ENCODE data around the gene DIPK1B.

DIPK1B gene

DNA sequence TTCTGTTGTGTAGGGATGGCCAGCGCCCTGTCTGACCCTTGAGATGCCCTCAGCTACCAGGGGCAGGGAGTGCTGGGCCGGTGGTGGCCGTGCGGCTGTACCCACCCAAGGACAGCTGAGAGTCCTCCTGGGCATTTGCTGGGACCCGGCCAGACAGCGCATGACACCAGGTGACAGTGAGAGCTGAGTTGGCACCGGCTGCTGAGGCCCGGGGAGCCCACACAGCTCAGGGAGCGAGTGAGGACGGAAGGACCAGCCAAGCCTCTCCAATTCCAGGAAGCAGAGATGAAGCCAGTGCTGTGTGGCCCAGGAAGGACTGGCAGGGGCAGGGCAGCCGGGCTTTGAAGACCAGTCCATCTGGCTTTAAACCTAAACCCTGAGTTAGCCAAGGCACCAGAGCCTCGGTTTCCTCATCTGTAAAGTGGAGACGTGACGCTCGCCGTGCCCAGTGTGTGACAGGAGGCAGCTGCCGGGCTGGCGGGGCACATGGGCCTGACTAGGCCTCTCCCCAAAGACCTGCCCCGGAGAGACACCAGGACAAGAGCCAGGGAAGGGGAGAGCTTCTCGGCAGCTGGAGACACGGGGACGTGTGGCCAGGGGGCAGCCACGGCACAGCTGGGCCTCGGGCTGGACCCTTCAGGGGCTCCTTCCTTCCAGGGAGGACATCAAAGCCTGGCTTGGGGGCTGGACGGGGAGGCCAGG lies 22.1 kb upstream of the DIPK1B start:
- TF ChIP-seq, protein P1, sequence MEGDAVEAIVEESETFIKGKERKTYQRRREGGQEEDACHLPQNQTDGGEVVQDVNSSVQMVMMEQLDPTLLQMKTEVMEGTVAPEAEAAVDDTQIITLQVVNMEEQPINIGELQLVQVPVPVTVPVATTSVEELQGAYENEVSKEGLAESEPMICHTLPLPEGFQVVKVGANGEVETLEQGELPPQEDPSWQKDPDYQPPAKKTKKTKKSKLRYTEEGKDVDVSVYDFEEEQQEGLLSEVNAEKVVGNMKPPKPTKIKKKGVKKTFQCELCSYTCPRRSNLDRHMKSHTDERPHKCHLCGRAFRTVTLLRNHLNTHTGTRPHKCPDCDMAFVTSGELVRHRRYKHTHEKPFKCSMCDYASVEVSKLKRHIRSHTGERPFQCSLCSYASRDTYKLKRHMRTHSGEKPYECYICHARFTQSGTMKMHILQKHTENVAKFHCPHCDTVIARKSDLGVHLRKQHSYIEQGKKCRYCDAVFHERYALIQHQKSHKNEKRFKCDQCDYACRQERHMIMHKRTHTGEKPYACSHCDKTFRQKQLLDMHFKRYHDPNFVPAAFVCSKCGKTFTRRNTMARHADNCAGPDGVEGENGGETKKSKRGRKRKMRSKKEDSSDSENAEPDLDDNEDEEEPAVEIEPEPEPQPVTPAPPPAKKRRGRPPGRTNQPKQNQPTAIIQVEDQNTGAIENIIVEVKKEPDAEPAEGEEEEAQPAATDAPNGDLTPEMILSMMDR (conservative IDR thresholded peaks at IDR 0.05; ENCODE audit: low read depth): no peak
- ChIA-PET CTCF (interaction anchor here (0.6 to 2.5 kb wide), 5 partner anchors 18 to 326 kb away, joined by 3 to 18 read pairs (median 3); no protein-coding TSS in a partner anchor), POLR2A (ENCODE audit: low non-redundant PET) (interaction anchor here (0.7 kb wide), 1 partner anchor 256 kb away, joined by 3 read pairs; no protein-coding TSS in a partner anchor)
- H3K27ac ChIP-seq: peak overlapping the region; percentile 84
- DNase-seq (ENCODE audit: low spot score): no peak

DNA sequence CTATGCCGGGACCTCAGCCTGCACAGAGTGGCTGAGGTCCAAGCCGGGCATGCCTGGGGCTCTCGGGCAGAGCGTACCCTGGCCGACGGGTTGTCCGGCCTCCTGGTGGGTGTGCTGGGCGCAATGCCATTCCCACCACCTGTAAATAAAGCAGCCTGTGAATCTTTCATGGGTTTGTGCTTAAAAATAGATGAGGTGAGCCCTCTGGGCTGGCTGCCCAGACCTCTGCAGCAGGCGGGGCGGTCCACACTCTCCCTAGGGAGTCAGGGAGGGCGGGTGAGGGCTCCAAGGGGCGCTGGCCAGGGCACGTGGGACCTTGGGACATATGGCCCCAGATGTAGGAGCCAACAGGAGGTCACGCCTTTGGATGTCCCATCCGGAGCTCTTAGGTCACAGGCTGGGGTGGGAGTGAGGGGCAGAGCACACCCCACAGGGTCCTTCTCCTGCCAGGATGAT lies 21.5 kb upstream of the DIPK1B start:
- ChIA-PET CTCF (interaction anchor here (1.0 to 1.1 kb wide), 3 partner anchors 26 to 76 kb away, joined by 3 to 4 read pairs (median 3); no protein-coding TSS in a partner anchor), POLR2A (ENCODE audit: low non-redundant PET) (interaction anchor here (0.7 kb wide), 1 partner anchor 256 kb away, joined by 3 read pairs; no protein-coding TSS in a partner anchor)
- DNase-seq (ENCODE audit: low spot score): no peak
- H3K27ac ChIP-seq: peak overlapping the region; percentile 84
- TF ChIP-seq, protein P1 (conservative IDR thresholded peaks at IDR 0.05; ENCODE audit: low read depth): no peak

DNA sequence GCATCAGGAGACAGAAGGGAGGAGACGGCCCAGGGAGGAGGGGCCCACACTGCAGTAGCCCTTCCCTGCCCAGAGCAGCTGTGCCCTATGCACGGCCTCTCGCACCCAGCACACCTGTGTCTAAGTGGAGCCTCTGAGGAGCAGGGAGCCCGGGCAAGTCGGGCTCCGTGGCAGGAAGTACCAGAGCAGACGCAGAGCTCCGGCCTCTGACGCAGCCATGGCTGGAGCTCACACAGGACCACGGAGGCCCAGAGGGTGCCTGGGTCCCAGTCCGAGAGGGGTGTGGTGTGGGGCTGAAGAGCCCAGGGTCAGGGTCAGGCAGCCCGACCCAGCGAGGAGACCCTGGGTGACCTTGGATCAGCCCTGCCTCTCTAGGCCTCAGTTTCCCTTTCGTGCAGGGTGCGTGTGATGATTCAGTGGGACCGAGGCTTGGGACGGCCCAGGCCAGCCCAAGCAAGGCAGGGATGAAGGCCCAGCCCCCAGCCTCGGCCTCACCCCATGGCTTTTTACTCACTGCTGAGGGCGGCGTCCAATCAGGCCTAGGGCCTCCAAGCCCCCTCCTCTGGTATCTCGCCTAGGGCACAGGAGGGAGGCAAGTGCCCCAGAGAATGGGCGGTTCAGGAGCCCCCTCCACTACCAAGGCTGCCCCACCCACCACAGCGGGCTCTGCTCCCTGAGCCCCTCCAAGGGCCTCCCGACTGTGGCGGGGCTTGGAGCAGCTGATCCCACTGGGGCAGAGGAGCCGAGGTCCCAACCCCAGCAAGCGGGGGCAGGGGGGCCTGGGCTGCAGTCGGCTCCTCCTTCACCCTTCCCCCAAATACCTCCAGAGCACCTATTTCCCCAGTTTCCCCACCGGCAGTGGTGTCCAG lies 20.8 kb upstream of the DIPK1B start:
- POLR2A ChIA-PET (ENCODE audit: low non-redundant PET): no interaction called here
- CTCF ChIA-PET: interaction anchor here (0.6 to 1.1 kb wide), 4 partner anchors 27 to 75 kb away, joined by 3 to 4 read pairs (median 3); no protein-coding TSS in a partner anchor
- DNase-seq (ENCODE audit: low spot score): no peak
- TF ChIP-seq, protein P1 (conservative IDR thresholded peaks at IDR 0.05; ENCODE audit: low read depth): no peak
- peak overlapping the region; percentile 84 for H3K27ac ChIP-seq

DNA sequence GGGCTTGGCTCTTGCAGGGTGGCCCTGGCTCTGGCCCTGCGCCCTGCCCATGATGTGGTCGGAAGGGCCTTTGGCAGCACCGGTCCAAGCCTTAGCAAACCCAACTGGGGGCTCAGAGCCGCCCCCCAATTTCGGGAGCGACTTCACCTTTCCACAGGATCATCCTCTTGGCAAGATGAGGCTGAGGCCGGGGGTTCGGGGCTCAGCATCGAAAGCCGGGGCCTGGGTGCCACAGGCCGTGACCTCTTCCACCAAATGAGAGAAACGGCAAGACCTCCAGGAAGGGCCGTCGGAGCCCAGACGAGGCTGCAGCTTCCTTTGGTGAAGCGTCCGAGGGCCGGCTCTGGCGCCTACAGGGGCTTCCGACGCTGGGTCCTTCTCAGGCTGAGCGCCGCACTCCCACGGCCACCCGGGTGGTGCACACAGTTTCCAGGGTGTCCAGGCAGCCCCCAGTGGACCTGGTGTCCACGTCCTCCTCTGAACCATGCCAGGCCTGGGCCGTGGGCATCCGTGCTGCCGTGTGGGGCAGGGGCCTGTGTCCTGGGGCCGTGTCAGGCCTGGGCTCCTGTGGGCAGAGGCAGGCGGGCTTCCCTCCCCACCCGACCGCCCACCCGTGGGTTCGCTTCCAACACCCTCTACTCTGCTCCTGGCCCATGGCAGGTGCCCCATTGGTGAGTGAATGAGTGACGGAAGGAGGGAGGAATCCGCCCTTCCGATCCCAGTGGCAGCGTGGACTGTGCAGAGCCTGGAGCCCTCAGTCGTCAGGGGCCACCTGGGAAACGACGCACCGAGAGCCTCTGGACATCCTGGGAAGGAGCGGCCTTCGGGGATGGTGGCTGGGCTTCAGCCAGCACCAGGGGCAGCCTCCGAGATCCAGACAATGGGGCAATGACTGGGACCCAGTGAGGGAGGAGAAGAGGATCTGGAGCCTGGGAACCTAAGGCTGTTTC lies 19.9 kb upstream of the DIPK1B start:
- DNase-seq (ENCODE audit: low spot score): no peak
- ChIA-PET POLR2A (ENCODE audit: low non-redundant PET) (interaction anchor here (0.8 kb wide), 1 partner anchor 35 kb away, joined by 6 read pairs; no protein-coding TSS in a partner anchor), CTCF (interaction anchor here (0.6 to 2.8 kb wide), 4 partner anchors 15 to 37 kb away, joined by 3 to 28 read pairs (median 4); no protein-coding TSS in a partner anchor)
- TF ChIP-seq, protein P1 (conservative IDR thresholded peaks at IDR 0.05; ENCODE audit: low read depth): no peak
- peak overlapping the region; percentile 84 for H3K27ac ChIP-seq

DNA sequence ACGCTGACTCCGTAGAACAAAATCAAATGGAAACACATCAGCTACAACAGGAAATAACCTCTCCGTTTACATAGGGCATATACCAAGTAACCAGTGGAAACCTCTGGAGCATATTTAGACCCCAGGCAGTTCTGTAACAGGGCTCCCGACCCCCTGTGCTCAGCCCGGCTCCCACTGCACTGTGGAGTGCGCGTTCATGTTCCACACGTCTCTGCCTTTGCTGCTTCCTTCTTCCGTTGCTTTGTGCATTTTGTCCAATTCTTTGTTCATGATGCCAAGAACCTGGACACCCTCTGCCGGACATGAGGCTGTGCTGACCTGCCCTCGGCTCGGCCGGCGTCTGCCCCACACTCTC lies 19.3 kb upstream of the DIPK1B start:
- POLR2A ChIA-PET (ENCODE audit: low non-redundant PET): interaction anchor here (0.6 to 0.8 kb wide), 2 partner anchors 34 to 155 kb away, joined by 3 to 6 read pairs; no protein-coding TSS in a partner anchor
- DNase-seq (ENCODE audit: low spot score): no peak
- TF ChIP-seq, protein P1 (conservative IDR thresholded peaks at IDR 0.05; ENCODE audit: low read depth): no peak
- H3K27ac ChIP-seq: peak overlapping the region; percentile 84
- CTCF ChIA-PET: interaction anchor here (0.9 to 2.8 kb wide), 7 partner anchors 8 to 145 kb away, joined by 3 to 28 read pairs (median 5); no protein-coding TSS in a partner anchor

All from RWPE1 (cell line).